Liver (tissue), 9 donors: ENCODE measurements around the gene DDR1. TPM values are rescaled to one million over a fixed set of nuclear protein-coding genes. Genes with fewer than 3 reads are reported as not detected.

Source experiments
- DNase-seq: peaks from one replicate; pipeline ENCODE4 v3.0.0-alpha.2; 2017; ENCODE audit warnings: low spot score
- H3K27ac ChIP-seq, 2 donors: one replicate each; pipeline ENCODE4 v1.7.0; 2013; ENCODE audit warnings: inconsistent platforms in 2 of 2, low read length in 2 of 2, control low read depth in 1 of 2, low read depth in 1 of 2, mild to moderate bottlenecking in 1 of 2
- H3K27me3 ChIP-seq, 4 donors: one replicate each; pipeline versions ENCODE4 v1.6.1 to v1.7.0; 2013; ENCODE audit warnings: low read length in 3 of 4, inconsistent platforms in 1 of 4, mild to moderate bottlenecking in 1 of 4, moderate library complexity in 1 of 4; ENCODE audit not compliant: control insufficient read depth in 4 of 4, insufficient read depth in 4 of 4
- H3K36me3 ChIP-seq, 4 donors: one replicate each; pipeline versions ENCODE4 v1.6.1 to v1.7.0; 2013; ENCODE audit warnings: low read length in 3 of 4, mild to moderate bottlenecking in 3 of 4, low read depth in 1 of 4, moderate library complexity in 1 of 4; ENCODE audit not compliant: control insufficient read depth in 4 of 4, insufficient read depth in 3 of 4
- H3K4me1 ChIP-seq, 4 donors: one replicate each; pipeline versions ENCODE4 v1.6.1 to v1.7.0; 2013; ENCODE audit warnings: low read length in 3 of 4, mild to moderate bottlenecking in 3 of 4, moderate library complexity in 1 of 4; ENCODE audit not compliant: control insufficient read depth in 4 of 4, insufficient read depth in 4 of 4
- H3K4me3 ChIP-seq, 3 donors: one replicate each; pipeline versions ENCODE4 v1.6.1 to v1.7.0; 2013; ENCODE audit warnings: low read length in 3 of 3, control low read depth in 1 of 3, low read depth in 1 of 3, mild to moderate bottlenecking in 1 of 3
- H3K9ac ChIP-seq, 2 donors: one replicate each; pipeline ENCODE4 v1.7.0; 2013; ENCODE audit warnings: low read length in 2 of 2, mild to moderate bottlenecking in 2 of 2, moderate library complexity in 2 of 2, control low read depth in 1 of 2, low read depth in 1 of 2
- H3K9me3 ChIP-seq, 4 donors: one replicate each; pipeline versions ENCODE4 v1.6.1 to v1.7.0; 2013; ENCODE audit warnings: low read length in 3 of 4; ENCODE audit not compliant: control insufficient read depth in 4 of 4
- FOXA1 ChIP-seq: IDR thresholded peaks from 2 replicates; pipeline ENCODE4 v1.6.1; 2016; ENCODE audit warnings: antibody characterized with exemption
- FOXA2 ChIP-seq: IDR thresholded peaks from 2 replicates; pipeline ENCODE4 v1.6.1; 2016; ENCODE audit warnings: antibody characterized with exemption
- GABPA ChIP-seq, 2 donors: IDR thresholded peaks in 1 of 2; conservative IDR thresholded peaks in 1 of 2; 2 replicates each; pipeline ENCODE4 v1.6.1; 2016; ENCODE audit warnings: antibody characterized with exemption in 2 of 2, mild to moderate bottlenecking in 1 of 2, moderate library complexity in 1 of 2
- HNF4A ChIP-seq, 2 donors: conservative IDR thresholded peaks; 2 replicates each; pipeline ENCODE4 v1.6.1; 2016; ENCODE audit warnings: antibody characterized with exemption in 2 of 2, mild to moderate bottlenecking in 2 of 2
- JUND ChIP-seq, 2 donors: IDR thresholded peaks; 2 replicates each; pipeline ENCODE4 v1.6.1; 2016; ENCODE audit warnings: antibody characterized with exemption in 2 of 2
- MAX ChIP-seq: IDR thresholded peaks from 2 replicates; pipeline ENCODE4 v1.6.1; 2016; ENCODE audit warnings: antibody characterized with exemption
- RAD21 ChIP-seq, 2 donors: IDR thresholded peaks; 2 replicates each; pipeline ENCODE4 v1.6.1; 2016; ENCODE audit warnings: antibody characterized with exemption in 2 of 2, mild to moderate bottlenecking in 2 of 2
- RXRA ChIP-seq, 2 donors: IDR thresholded peaks; 2 replicates each; pipeline ENCODE4 v1.6.1; 2017 to 2018; ENCODE audit warnings: antibody characterized with exemption in 2 of 2, mild to moderate bottlenecking in 1 of 2
- SP1 ChIP-seq: IDR thresholded peaks from 2 replicates; pipeline ENCODE4 v1.6.1; 2018; ENCODE audit warnings: antibody characterized with exemption, mild to moderate bottlenecking
- TAF1 ChIP-seq: conservative IDR thresholded peaks from 2 replicates; pipeline ENCODE4 v1.6.1; 2016; ENCODE audit warnings: antibody characterized with exemption, mild to moderate bottlenecking
- YY1 ChIP-seq: IDR thresholded peaks from 2 replicates; pipeline ENCODE4 v1.6.1; 2016; ENCODE audit warnings: antibody characterized with exemption, mild to moderate bottlenecking
- WGBS: extraction: QIAGEN DNeasy Blood & Tissue Kit; methylation state at CpG from one replicate; pipeline ENCODE4 v1.1.7; 2013; 5-methylcytosine and 5-hydroxymethylcytosine counted together
- polyA plus RNA-seq, 2 donors: library from polyadenylated mRNA; stranded (reverse) in 1 of 2; unstranded in 1 of 2; fragments of 200-250 nt in 1 of 2; fragments of >200 nt in 1 of 2; fragmentation: Nextera tagmentation in 1 of 2; extraction: Ambion mirVana in 1 of 2; gene quantifications; one replicate each; pipeline versions ENCODE4 v1.2.1 to v1.2.3, GENCODE V29; 2013 to 2015
- total RNA-seq, 2 donors: library from RNA; depleted of rRNA; stranded (reverse); fragments of >200 nt; gene quantifications; one replicate each; pipeline ENCODE4 v1.2.3, GENCODE V29; 2014
- TF ChIP-seq, protein P1 (sequence below): fragments of 150-350 bp; IDR thresholded peaks from 2 replicates; pipeline ENCODE4 v1.5.1; 2017; ENCODE audit warnings: improper control_type of control experiment, low read depth, low read length; ENCODE audit not compliant: missing input control
- TF ChIP-seq, protein P2 (sequence below): IDR thresholded peaks from 2 replicates; pipeline ENCODE4 v1.6.1; 2016; ENCODE audit warnings: antibody characterized with exemption, mild to moderate bottlenecking
- TF ChIP-seq, protein P3 (sequence below): IDR thresholded peaks from 2 replicates; pipeline ENCODE4 v1.6.1; 2016; ENCODE audit warnings: antibody characterized with exemption
- donor health status: healthy.
- donor health status: healthy.
- donor health status: healthy.
- donor health status: healthy.
- donor health status: healthy.

DDR1 gene
- total and polyA plus RNA-seq, 4 donors, result 1.2 to 5.3 (median 4.4) TPM

DNA sequence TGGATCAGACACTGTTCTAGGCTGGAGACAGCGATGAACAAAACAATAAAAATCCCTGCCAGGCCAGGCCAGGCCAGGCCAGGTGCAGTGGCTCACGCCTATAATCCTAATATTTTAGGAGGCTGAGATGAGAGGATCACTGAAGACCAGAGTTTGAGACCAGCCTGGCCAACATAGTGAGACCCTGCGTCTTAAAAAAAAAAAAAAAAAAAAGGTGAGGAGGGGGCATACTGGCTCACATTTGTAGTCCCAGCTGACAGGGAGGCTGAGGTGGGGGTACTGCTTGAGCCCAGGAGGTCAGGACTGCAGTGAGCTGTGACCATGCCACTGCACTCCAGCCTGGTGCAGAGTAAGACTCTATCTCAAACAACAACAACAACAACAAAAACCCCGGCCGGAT is 61.0 kb downstream of the DDR1 start:
- Histone ChIP-seq H3K9ac (no peak overlapping the region), H3K27me3 (peaks cover 0 to 2% (median 0%) of the 10 kb centered on the region in 4 donors), H3K36me3 (no peaks in the 10 kb centered on the region), H3K27ac (no peak overlapping the region), H3K4me3 (no peak overlapping the region), H3K9me3 (no peaks in the 10 kb centered on the region), H3K4me1 (no peaks in the 10 kb centered on the region)
- TF ChIP-seq FOXA2 (no peak), RAD21 (IDR thresholded peaks at IDR 0.05) (no peak), GABPA (IDR thresholded peaks at IDR 0.05 in 1 of 2, conservative IDR thresholded peaks at IDR 0.05 in 1 of 2) (no peak), HNF4A (conservative IDR thresholded peaks at IDR 0.05) (no peak), FOXA1 (no peak), YY1 (no peak), TAF1 (no peak), MAX (no peak), RXRA (IDR thresholded peaks at IDR 0.05) (no peak), JUND (IDR thresholded peaks at IDR 0.05) (no peak), SP1 (no peak)
- TF ChIP-seq, protein P1, sequence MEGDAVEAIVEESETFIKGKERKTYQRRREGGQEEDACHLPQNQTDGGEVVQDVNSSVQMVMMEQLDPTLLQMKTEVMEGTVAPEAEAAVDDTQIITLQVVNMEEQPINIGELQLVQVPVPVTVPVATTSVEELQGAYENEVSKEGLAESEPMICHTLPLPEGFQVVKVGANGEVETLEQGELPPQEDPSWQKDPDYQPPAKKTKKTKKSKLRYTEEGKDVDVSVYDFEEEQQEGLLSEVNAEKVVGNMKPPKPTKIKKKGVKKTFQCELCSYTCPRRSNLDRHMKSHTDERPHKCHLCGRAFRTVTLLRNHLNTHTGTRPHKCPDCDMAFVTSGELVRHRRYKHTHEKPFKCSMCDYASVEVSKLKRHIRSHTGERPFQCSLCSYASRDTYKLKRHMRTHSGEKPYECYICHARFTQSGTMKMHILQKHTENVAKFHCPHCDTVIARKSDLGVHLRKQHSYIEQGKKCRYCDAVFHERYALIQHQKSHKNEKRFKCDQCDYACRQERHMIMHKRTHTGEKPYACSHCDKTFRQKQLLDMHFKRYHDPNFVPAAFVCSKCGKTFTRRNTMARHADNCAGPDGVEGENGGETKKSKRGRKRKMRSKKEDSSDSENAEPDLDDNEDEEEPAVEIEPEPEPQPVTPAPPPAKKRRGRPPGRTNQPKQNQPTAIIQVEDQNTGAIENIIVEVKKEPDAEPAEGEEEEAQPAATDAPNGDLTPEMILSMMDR, result no peak
- TF ChIP-seq, protein P2, sequence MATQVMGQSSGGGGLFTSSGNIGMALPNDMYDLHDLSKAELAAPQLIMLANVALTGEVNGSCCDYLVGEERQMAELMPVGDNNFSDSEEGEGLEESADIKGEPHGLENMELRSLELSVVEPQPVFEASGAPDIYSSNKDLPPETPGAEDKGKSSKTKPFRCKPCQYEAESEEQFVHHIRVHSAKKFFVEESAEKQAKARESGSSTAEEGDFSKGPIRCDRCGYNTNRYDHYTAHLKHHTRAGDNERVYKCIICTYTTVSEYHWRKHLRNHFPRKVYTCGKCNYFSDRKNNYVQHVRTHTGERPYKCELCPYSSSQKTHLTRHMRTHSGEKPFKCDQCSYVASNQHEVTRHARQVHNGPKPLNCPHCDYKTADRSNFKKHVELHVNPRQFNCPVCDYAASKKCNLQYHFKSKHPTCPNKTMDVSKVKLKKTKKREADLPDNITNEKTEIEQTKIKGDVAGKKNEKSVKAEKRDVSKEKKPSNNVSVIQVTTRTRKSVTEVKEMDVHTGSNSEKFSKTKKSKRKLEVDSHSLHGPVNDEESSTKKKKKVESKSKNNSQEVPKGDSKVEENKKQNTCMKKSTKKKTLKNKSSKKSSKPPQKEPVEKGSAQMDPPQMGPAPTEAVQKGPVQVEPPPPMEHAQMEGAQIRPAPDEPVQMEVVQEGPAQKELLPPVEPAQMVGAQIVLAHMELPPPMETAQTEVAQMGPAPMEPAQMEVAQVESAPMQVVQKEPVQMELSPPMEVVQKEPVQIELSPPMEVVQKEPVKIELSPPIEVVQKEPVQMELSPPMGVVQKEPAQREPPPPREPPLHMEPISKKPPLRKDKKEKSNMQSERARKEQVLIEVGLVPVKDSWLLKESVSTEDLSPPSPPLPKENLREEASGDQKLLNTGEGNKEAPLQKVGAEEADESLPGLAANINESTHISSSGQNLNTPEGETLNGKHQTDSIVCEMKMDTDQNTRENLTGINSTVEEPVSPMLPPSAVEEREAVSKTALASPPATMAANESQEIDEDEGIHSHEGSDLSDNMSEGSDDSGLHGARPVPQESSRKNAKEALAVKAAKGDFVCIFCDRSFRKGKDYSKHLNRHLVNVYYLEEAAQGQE, result no peak
- TF ChIP-seq, protein P3, sequence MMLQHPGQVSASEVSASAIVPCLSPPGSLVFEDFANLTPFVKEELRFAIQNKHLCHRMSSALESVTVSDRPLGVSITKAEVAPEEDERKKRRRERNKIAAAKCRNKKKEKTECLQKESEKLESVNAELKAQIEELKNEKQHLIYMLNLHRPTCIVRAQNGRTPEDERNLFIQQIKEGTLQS, result no peak
- no peak for DNase-seq
- 83% methylated on average over 5 of the region's 5 CpGs for WGBS

- peaks cover 0 to 4% (median 0%) of the 10 kb centered on the region in 4 donors for H3K9me3 ChIP-seq
- H3K27ac ChIP-seq, result no peak overlapping the region
- H3K27me3 ChIP-seq, result peaks cover 0 to 3% (median under 1%) of the 10 kb centered on the region in 4 donors
- H3K36me3 ChIP-seq, result no peaks in the 10 kb centered on the region
- DNase-seq, result no peak
- no peak overlapping the region for H3K4me3 ChIP-seq
- no peak overlapping the region for H3K9ac ChIP-seq
- TF ChIP-seq FOXA1 (no peak), SP1 (no peak)
- H3K4me1 ChIP-seq, result no peaks in the 10 kb centered on the region
- WGBS, result 58% methylated on average over 4 of the region's 4 CpGs
Measured at GRCh38 chr6:30947231-30947630, 62.9 kb downstream of the DDR1 start.
